ENCODE measurements around the gene TSSK6. TPM values are rescaled to one million over a fixed set of nuclear protein-coding genes. Genes with fewer than 3 reads are reported as not detected.
A peak's percentile ranks its signal among the peaks of the same experiment; 100 is the strongest.

TSSK6 gene
- total and polyA plus RNA-seq, 2 of the 4 experiments (the other 2 are of a cell fraction) = 1.3 to 2.2 TPM

GRCh38 chr19:19487950-19488874 lies 27.1 kb downstream of the TSSK6 start:
- Histone ChIP-seq H3K9ac (ENCODE audit: low read depth, low read length) (peak overlapping the region; percentile 27; the same call in 1 of the 2 replicates), H3K56ac (ENCODE audit: extremely low read depth, insufficient read depth, low read length) (peak overlapping the region; percentile 57), H3K4me2 (ENCODE audit: low read depth, low read length) (peak overlapping the region; percentile 21), H3K4me1 (ENCODE audit: control insufficient read depth, insufficient read depth, low read length) (peaks cover 39% of the 10 kb centered on the region), H3K36me3 (ENCODE audit: control insufficient read depth, insufficient read depth, low read length) (peaks cover 11% of the 10 kb centered on the region), H2BK5ac (ENCODE audit: low read depth, low read length, poor library complexity, severe bottlenecking) (peak overlapping the region; percentile 73), H3K27ac (ENCODE audit: insufficient read depth, low read length) (peak overlapping the region; percentile 64), H4K5ac (ENCODE audit: low read depth, low read length) (peak overlapping the region; percentile 65), H2AK9ac (replicated peaks; ENCODE audit: low read depth, low read length, poor library complexity) (peak overlapping the region; percentile 93), H3K27me3 (ENCODE audit: control insufficient read depth, insufficient read depth, low read length) (no peaks in the 10 kb centered on the region), H3K4ac (ENCODE audit: low read depth, low read length) (peak overlapping the region; percentile 96), H4K91ac (ENCODE audit: insufficient read depth, low read depth, low read length) (peak overlapping the region; percentile 83), H2AK5ac (ENCODE audit: low read depth, low read length) (peak overlapping the region; percentile 90), H3K9me3 (ENCODE audit: control insufficient read depth, insufficient read depth, low read length) (no peaks in the 10 kb centered on the region), H3K79me1 (ENCODE audit: low read depth in 1 of 2, low read length in 2 of 2) (peaks cover 18 to 81% of the 10 kb centered on the region in 2 experiments), H4K20me1 (ENCODE audit: insufficient read depth, low read length) (peaks cover under 1% of the 10 kb centered on the region; the same call in 1 of the 2 replicates), H3K18ac (ENCODE audit: low read depth, low read length) (peak overlapping the region; percentile 4; the same call in 1 of the 2 replicates), H3K9me1 (ENCODE audit: insufficient read depth, low read length) (peaks cover 21% of the 10 kb centered on the region), H2BK15ac (ENCODE audit: low read depth, low read length) (peak overlapping the region; percentile 61; the same call in 1 of the 3 replicates), H2AFZ (replicated peaks; ENCODE audit: low read length, poor library complexity) (peak overlapping the region; percentile 72), H4K8ac (ENCODE audit: low read depth in 2 of 2, low read length in 2 of 2) (peak overlapping the region; percentile 38 to 94), H3K4me3 (ENCODE audit: insufficient read depth, low read depth, low read length) (no peak overlapping the region), H3K14ac (replicated peaks; ENCODE audit: low read depth, low read length) (peak overlapping the region; percentile 21), H2BK20ac (ENCODE audit: low read depth, low read length) (peak overlapping the region; percentile 24), H3K23ac (ENCODE audit: low read depth, low read length) (peak overlapping the region; percentile 37), H2BK120ac (ENCODE audit: low read depth, low read length) (peak overlapping the region; percentile 72)
- in situ Hi-C loops (cut with MboI; ENCODE audit: low sequenced_read_pairs) (no loop called here), dilution Hi-C loops (cut with HindIII; ENCODE audit: low sequenced_read_pairs, unreplicated experiment) (no loop called here), intact Hi-C loops (cut with micrococcal nuclease) (loop anchor here (2.0 to 5.0 kb wide), 2 partner anchors 83 to 101 kb away; partner anchors contain the start of gene GATAD2A)
- ChIA-PET POLR2A (ENCODE audit: unreplicated experiment) (no interaction called here), CTCF (interaction anchor here (1.0 kb wide), 1 partner anchor 120 kb away, joined by 4 read pairs; no protein-coding TSS in a partner anchor)
- WGBS, 2 experiments (ENCODE audit: extremely low coverage in 2 of 2, insufficient read length in 1 of 2) = 27% methylated on average over 6 of the region's 20 CpGs; no CpG with 5 or more reads in 1 of the 2 experiments
- BruUV-seq (replicated peaks) = no TSS peak
- ATAC-seq (ENCODE audit: low read depth) (no peak), DNase-seq (no peak)
- no peak for TF ChIP-seq USF2 (IDR thresholded peaks at IDR 0.05; ENCODE audit: low read depth, low read length)
- no peak for TF ChIP-seq CTCF (conservative IDR thresholded peaks at IDR 0.05; ENCODE audit: low read depth, low read length)
- TF ChIP-seq POLR2A (IDR thresholded peaks at IDR 0.05; ENCODE audit: low read depth, low read length) = no peak
- TF ChIP-seq RFX5 (IDR thresholded peaks at IDR 0.05; ENCODE audit: low read depth, low read length) = no peak
- TF ChIP-seq MAFK (IDR thresholded peaks at IDR 0.05; ENCODE audit: low read depth, low read length) = no peak
- no peak for TF ChIP-seq CHD1 (IDR thresholded peaks at IDR 0.05; ENCODE audit: low read depth, low read length)
- no peak for TF ChIP-seq MXI1 (IDR thresholded peaks at IDR 0.05; ENCODE audit: borderline replicate concordance, low read depth, low read length)

All from IMR-90 (cell line).